HG03175 (cell line): ENCODE data around the gene SLC22A14.
A peak's percentile ranks its signal among the peaks of the same experiment; 100 is the strongest.
"Not testable (repeated sequence)": the region's sequence is repeated elsewhere in the genome, so short reads cannot be mapped to it uniquely, and the experiment has no call there.

Experiments used
- ATAC-seq: cut with Tn5 transposase; IDR thresholded peaks from one replicate; pipeline ENCODE4 v1.9.1; 2021; ENCODE audit warnings: mild to moderate bottlenecking, moderate library complexity; ENCODE audit not compliant: unreplicated experiment

The SLC22A14 gene

GRCh38 chr3:38270606-38271005 lies 11.5 kb upstream of the SLC22A14 start:
- ATAC-seq = no peak

GRCh38 chr3:38271553-38271952 lies 10.5 kb upstream of the SLC22A14 start:
- no peak for ATAC-seq

GRCh38 chr3:38274864-38275649 lies 7.0 kb upstream of the SLC22A14 start:
- no peak for ATAC-seq

GRCh38 chr3:38275658-38276057 lies 6.4 kb upstream of the SLC22A14 start:
- ATAC-seq = no peak

GRCh38 chr3:38276081-38276916 lies 5.8 kb upstream of the SLC22A14 start:
- no peak for ATAC-seq

GRCh38 chr3:38276917-38277630 lies 5.0 kb upstream of the SLC22A14 start:
- no peak for ATAC-seq

GRCh38 chr3:38278841-38279240 lies 3.3 kb upstream of the SLC22A14 start:
- ATAC-seq = no peak

GRCh38 chr3:38283810-38284755 lies 2.0 kb downstream of the SLC22A14 start:
- ATAC-seq = no peak

- ATAC-seq = no peak
Observed at GRCh38 chr3:38284756-38285150, 2.7 kb downstream of the SLC22A14 start.

GRCh38 chr3:38289286-38290217 lies 7.5 kb downstream of the SLC22A14 start:
- ATAC-seq = not testable (repeated sequence)

- ATAC-seq = not testable (repeated sequence)
Observed at GRCh38 chr3:38297053-38297452, 15.0 kb downstream of the SLC22A14 start.

- ATAC-seq = no peak
Observed at GRCh38 chr3:38297537-38297936, 15.4 kb downstream of the SLC22A14 start.

- peak; percentile 70 for ATAC-seq
Observed at GRCh38 chr3:38297947-38298711, 16.0 kb downstream of the SLC22A14 start.

- ATAC-seq = no peak
Observed at GRCh38 chr3:38306941-38307340, 24.8 kb downstream of the SLC22A14 start.

- ATAC-seq = no peak
Observed at GRCh38 chr3:38307599-38307998, 25.5 kb downstream of the SLC22A14 start.

GRCh38 chr3:38308456-38308855 lies 26.4 kb downstream of the SLC22A14 start:
- no peak for ATAC-seq

GRCh38 chr3:38311476-38311875 lies 29.4 kb downstream of the SLC22A14 start:
- no peak for ATAC-seq

GRCh38 chr3:38311941-38312340 lies 29.8 kb downstream of the SLC22A14 start:
- ATAC-seq = no peak
